OCI-LY3 (cell line): Measurements from ENCODE around the gene EYS.

Experiments
- H2AFZ ChIP-seq: fragments of 200-600, 300-600 bp; shearing (Covaris generic); 2 replicates; pipeline ENCODE4 v1.6.0; 2014; ENCODE audit warnings: antibody characterized with exemption, low read depth, low read length
- H3K27ac ChIP-seq: fragments of 200-600, 300-600 bp; sonication (generic); 2 replicates; pipeline ENCODE4 v1.5.1; 2014; ENCODE audit warnings: mild to moderate bottlenecking, low read length, moderate library complexity, mixed read lengths
- H3K27me3 ChIP-seq: fragments of 200-600, 300-600 bp; sonication (generic); 2 replicates; pipeline ENCODE4 v1.6.1; 2014; ENCODE audit warnings: low read depth, low read length, mixed read lengths
- H3K36me3 ChIP-seq: fragments of 200-600, 300-600 bp; sonication (generic); replicated peaks from 2 replicates; pipeline ENCODE3; 2014; ENCODE audit warnings: low read depth, low read length, mixed read lengths
- H3K4me1 ChIP-seq: fragments of 300-600, 200-600 bp; sonication (generic); 2 replicates; pipeline ENCODE4 v1.6.1; 2014; ENCODE audit warnings: low read length, mixed read lengths
- H3K4me2 ChIP-seq: fragments of 200-600, 300-600 bp; sonication (generic); 2 replicates; pipeline ENCODE4 v1.6.1; 2014; ENCODE audit warnings: low read length, mixed read lengths
- H3K4me3 ChIP-seq: fragments of 300-600, 200-600 bp; sonication (generic); 2 replicates; pipeline ENCODE4 v1.5.1; 2014; ENCODE audit warnings: antibody characterized with exemption, mild to moderate bottlenecking, low read length, moderate library complexity
- H3K79me2 ChIP-seq: fragments of 300-600, 200-600 bp; shearing (Covaris generic); 2 replicates; pipeline ENCODE4 v1.6.1; 2014; ENCODE audit warnings: mild to moderate bottlenecking, low read length, mixed read lengths
- H3K9ac ChIP-seq: fragments of 300-600, 200-600 bp; shearing (Covaris generic); 2 replicates; pipeline ENCODE4 v1.6.0; 2014; ENCODE audit warnings: mild to moderate bottlenecking, low read length, moderate library complexity
- H3K9me3 ChIP-seq: fragments of 200-600, 300-600 bp; shearing (Covaris generic); 2 replicates; pipeline ENCODE4 v1.6.1; 2014; ENCODE audit warnings: low read length, mixed read lengths; ENCODE audit not compliant: insufficient read depth
- H4K20me1 ChIP-seq: fragments of 200-600, 300-600 bp; sonication (generic); 2 replicates; pipeline ENCODE4 v1.6.1; 2016; ENCODE audit warnings: low read length, mixed read lengths; ENCODE audit not compliant: insufficient read depth
- CTCF ChIP-seq: fragments of 200-600, 300-600 bp; sonication (generic); IDR thresholded peaks from 2 replicates; pipeline ENCODE4 v1.5.1; 2014; ENCODE audit warnings: antibody characterized with exemption, low read length, low read depth
- EZH2phosphoT487 ChIP-seq: fragments of 200-600 bp; shearing (Covaris generic); IDR thresholded peaks from 2 replicates; pipeline ENCODE4 v1.6.1; 2018; ENCODE audit warnings: antibody characterized with exemption, mixed run types, low read depth

EYS gene

GRCh38 chr6:65189236-65189881 lies 517.7 kb downstream of the EYS start:
- no peak overlapping the region for H3K4me2 ChIP-seq
- no peak overlapping the region for H2AFZ ChIP-seq

GRCh38 chr6:65186826-65187225 lies 520.2 kb downstream of the EYS start:
- no peak for TF ChIP-seq EZH2phosphoT487
- TF ChIP-seq CTCF = no peak

More at GRCh38 chr6:65189236-65189881, 517.7 kb downstream of the EYS start:
- TF ChIP-seq EZH2phosphoT487 = no peak
- Histone ChIP-seq H3K79me2 (no peaks in the 10 kb centered on the region), H3K9me3 (no peaks in the 10 kb centered on the region), H3K4me1 (no peaks in the 10 kb centered on the region), H3K27ac (no peak overlapping the region), H3K4me3 (no peak overlapping the region), H3K9ac (no peak overlapping the region), H3K36me3 (no peaks in the 10 kb centered on the region), H4K20me1 (no peaks in the 10 kb centered on the region), H3K27me3 (no peaks in the 10 kb centered on the region)

GRCh38 chr6:65182681-65183080 lies 524.3 kb downstream of the EYS start:
- Histone ChIP-seq H2AFZ (no peak overlapping the region), H3K27ac (no peak overlapping the region), H3K27me3 (no peaks in the 10 kb centered on the region), H4K20me1 (no peaks in the 10 kb centered on the region), H3K4me3 (no peak overlapping the region), H3K4me1 (no peaks in the 10 kb centered on the region), H3K79me2 (no peaks in the 10 kb centered on the region), H3K36me3 (no peaks in the 10 kb centered on the region), H3K9me3 (no peaks in the 10 kb centered on the region), H3K4me2 (no peak overlapping the region), H3K9ac (no peak overlapping the region)
- TF ChIP-seq CTCF (no peak), EZH2phosphoT487 (no peak)

More at GRCh38 chr6:65186826-65187225, 520.2 kb downstream of the EYS start:
- Histone ChIP-seq H3K9me3 (no peaks in the 10 kb centered on the region), H3K27me3 (no peaks in the 10 kb centered on the region), H4K20me1 (no peaks in the 10 kb centered on the region), H3K4me1 (no peaks in the 10 kb centered on the region), H3K27ac (no peak overlapping the region), H3K36me3 (no peaks in the 10 kb centered on the region), H3K4me2 (no peak overlapping the region), H3K9ac (no peak overlapping the region), H2AFZ (no peak overlapping the region), H3K4me3 (no peak overlapping the region), H3K79me2 (no peaks in the 10 kb centered on the region)

- no peak overlapping the region for H2AFZ ChIP-seq
- TF ChIP-seq EZH2phosphoT487 (no peak), CTCF (no peak)
- H3K27me3 ChIP-seq = no peaks in the 10 kb centered on the region
- H3K36me3 ChIP-seq = no peaks in the 10 kb centered on the region
- H4K20me1 ChIP-seq = no peaks in the 10 kb centered on the region
- H3K27ac ChIP-seq = no peak overlapping the region
- H3K9ac ChIP-seq = no peak overlapping the region
- no peak overlapping the region for H3K4me2 ChIP-seq
- H3K79me2 ChIP-seq = no peaks in the 10 kb centered on the region
- H3K4me3 ChIP-seq = no peak overlapping the region
- H3K4me1 ChIP-seq = no peaks in the 10 kb centered on the region
- H3K9me3 ChIP-seq = no peaks in the 10 kb centered on the region
Observed at GRCh38 chr6:65170273-65170672, 536.8 kb downstream of the EYS start.

- TF ChIP-seq EZH2phosphoT487 = no peak
- TF ChIP-seq CTCF = no peak
- no peak overlapping the region for H2AFZ ChIP-seq
- H3K27ac ChIP-seq = no peak overlapping the region
- no peaks in the 10 kb centered on the region for H3K4me1 ChIP-seq
- H4K20me1 ChIP-seq = no peaks in the 10 kb centered on the region
- H3K9me3 ChIP-seq = no peaks in the 10 kb centered on the region
- H3K9ac ChIP-seq = no peak overlapping the region
- H3K79me2 ChIP-seq = no peaks in the 10 kb centered on the region
- H3K27me3 ChIP-seq = no peaks in the 10 kb centered on the region
- no peak overlapping the region for H3K4me2 ChIP-seq
- H3K4me3 ChIP-seq = no peak overlapping the region
- H3K36me3 ChIP-seq = no peaks in the 10 kb centered on the region
Observed at GRCh38 chr6:65161661-65162060, 545.4 kb downstream of the EYS start.
